Stimulated activated naive B cell treated with anti-CD40 and anti-IgM and Interleukin-4, amounts not matched to agents 10 μg/mL and 1 μg/mL and 100 μg/mL, for 72 hours (primary cell): ENCODE results near the gene HIPK2.

Experiments
- ATAC-seq, 2 donors: fragments of 150-1000 bp; cut with Tn5 transposase; replicated peaks; 2 replicates each; pipeline ENCODE4 v1.10.0; 2021; ENCODE audit warnings: moderate library complexity in 1 of 2
- DNase-seq: peaks from one replicate; pipeline ENCODE4 v3.0.0; 2021
- H3K27ac Mint-ChIP-seq: one replicate; pipeline ENCODE4 v1.8.0; 2022; ENCODE audit warnings: mild to moderate bottlenecking, mixed read lengths
- H3K27me3 Mint-ChIP-seq, 2 donors: one replicate each; pipeline ENCODE4 v1.8.0; 2022; ENCODE audit warnings: mixed read lengths in 2 of 2
- H3K36me3 Mint-ChIP-seq, 2 donors: one replicate each; pipeline ENCODE4 v1.8.0; 2022; ENCODE audit warnings: mixed read lengths in 2 of 2, mild to moderate bottlenecking in 1 of 2
- H3K4me1 Mint-ChIP-seq, 2 donors: one replicate each; pipeline ENCODE4 v1.8.0; 2022; ENCODE audit warnings: mixed read lengths in 2 of 2, mild to moderate bottlenecking in 1 of 2
- H3K4me3 Mint-ChIP-seq, 2 donors: one replicate each; pipeline ENCODE4 v1.8.0; 2022; ENCODE audit warnings: mild to moderate bottlenecking in 2 of 2, mixed read lengths in 2 of 2, moderate library complexity in 1 of 2
- H3K9me3 Mint-ChIP-seq, 2 donors: one replicate each; pipeline ENCODE4 v1.8.0; 2022; ENCODE audit warnings: mixed read lengths in 2 of 2, mild to moderate bottlenecking in 1 of 2

Gene HIPK2

DNA sequence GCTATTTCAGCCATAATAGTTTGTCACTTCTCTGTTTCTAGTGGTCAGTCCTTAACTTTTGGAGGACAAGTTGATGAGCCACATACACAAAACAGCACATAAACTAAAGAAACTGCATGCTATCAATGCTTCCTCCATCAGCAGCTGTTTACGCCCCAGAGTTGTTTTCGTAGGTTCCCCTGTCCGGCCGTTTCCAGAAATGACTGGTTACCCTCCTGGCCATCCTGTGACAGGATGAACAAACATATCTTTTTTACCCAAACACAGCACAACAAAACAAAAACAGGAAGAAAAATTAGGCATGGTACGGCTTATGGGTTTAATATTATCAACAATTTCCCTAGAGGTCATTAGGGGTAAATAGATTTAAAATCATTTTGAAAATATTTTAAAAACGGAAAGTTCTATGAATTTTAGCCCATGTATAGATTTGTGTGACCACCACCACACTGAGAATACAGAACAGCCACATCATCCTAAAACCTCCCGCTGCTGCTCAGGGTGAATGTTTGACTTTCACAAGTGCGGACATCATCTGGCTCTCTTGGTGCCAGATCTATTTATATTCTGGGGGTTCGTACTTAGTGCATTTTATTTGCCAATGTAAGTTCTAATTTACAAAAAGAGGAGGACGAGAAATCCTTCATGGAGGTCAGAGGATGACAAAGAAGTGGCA, 74.8 kb downstream of the HIPK2 start:
- Mint-ChIP-seq H3K4me3 (no peak overlapping the region), H3K27ac (no peak overlapping the region), H3K27me3 (no peaks in the 10 kb centered on the region), H3K9me3 (no peaks in the 10 kb centered on the region), H3K36me3 (peaks cover 48 to 75% of the 10 kb centered on the region in 2 donors), H3K4me1 (peaks cover 44 to 49% of the 10 kb centered on the region in 2 donors)
- ATAC-seq (peak in 1 of 2 donors; percentile 33), DNase-seq (no peak)

DNA sequence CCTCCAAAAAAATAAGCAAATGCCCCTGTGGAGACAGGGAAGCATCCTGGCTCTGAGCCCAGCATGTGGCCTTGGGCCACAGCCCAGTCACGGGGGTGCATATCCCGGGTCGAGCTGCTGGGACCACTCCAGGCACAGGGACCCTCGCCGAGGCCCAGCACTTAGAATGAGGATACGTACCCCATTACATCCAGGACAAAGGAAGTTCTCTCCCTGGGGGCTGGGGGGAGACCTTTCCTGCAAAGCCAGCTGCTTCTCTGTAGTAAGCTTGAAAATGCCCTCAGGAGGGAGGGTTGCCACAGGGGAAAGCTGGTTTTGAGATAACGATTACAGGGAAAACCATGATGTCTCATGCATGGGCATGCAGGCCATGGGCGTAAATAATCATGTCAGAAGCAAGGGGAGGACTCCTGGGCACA, 75.5 kb downstream of the HIPK2 start:
- no peaks in the 10 kb centered on the region for H3K9me3 Mint-ChIP-seq
- no peaks in the 10 kb centered on the region for H3K27me3 Mint-ChIP-seq
- H3K4me3 Mint-ChIP-seq: no peak overlapping the region
- DNase-seq: no peak
- H3K27ac Mint-ChIP-seq: no peak overlapping the region
- H3K36me3 Mint-ChIP-seq: peaks cover 41 to 69% of the 10 kb centered on the region in 2 donors
- H3K4me1 Mint-ChIP-seq: peaks cover 38 to 46% of the 10 kb centered on the region in 2 donors
- no peak for ATAC-seq

DNA sequence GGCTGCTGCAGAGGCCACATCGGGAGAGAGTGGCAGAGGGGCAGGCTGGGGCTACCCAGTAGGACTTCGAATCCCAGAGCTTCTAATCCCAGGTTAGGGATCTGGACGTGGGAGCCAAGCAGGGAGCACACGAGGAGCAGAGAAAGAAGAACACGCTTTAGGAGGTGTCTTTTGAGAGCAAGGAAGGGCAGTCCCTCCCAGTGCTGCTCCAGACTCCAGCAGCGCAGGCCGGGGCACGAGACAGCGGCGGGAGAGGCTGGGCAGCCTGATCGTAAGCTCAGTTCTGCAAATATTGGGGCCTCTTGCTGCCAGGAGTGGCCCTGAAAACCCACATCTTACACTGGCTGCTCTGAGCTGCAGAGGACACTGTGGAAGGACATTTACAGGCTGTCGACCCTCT, 75.9 kb downstream of the HIPK2 start:
- DNase-seq (no peak), ATAC-seq (no peak)
- Mint-ChIP-seq H3K4me3 (no peak overlapping the region), H3K36me3 (peaks cover 37 to 65% of the 10 kb centered on the region in 2 donors), H3K4me1 (peaks cover 38 to 50% of the 10 kb centered on the region in 2 donors), H3K9me3 (no peaks in the 10 kb centered on the region), H3K27ac (peak overlapping the region; percentile 20), H3K27me3 (no peaks in the 10 kb centered on the region)

DNA sequence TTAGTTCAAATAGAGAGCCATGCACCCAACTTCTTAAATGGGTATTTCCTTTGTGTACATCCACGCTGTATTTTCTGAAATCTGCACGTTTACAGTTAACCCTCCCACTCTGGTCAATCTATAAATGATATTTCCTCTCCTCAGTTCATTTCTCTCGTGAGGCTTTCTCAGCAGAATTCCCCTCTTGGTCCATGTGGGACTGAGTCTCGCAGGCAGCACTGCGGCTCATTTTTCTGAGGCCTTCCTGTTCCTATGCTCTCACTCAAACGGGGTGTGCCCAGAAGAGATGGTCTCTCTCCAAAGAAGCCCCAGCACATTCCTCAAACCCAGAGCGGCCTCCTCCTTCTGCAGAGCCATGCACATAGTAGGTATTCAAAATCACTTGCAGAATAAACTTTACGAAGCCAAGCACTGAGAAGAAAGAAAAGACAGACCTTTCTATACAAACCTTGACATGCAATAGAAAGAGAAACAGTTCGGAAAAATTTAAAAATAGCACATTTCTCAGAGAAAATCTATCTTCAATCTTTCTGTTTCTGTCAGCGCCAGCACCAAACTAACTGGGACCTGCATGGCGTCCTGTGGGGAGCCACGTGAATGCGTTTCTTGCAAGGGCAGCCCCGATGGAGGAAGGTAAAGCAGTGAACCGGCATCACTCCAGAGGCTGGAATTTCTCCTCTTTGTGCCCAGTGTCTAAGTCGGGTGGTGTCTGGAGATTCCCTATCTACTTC, 77.1 kb downstream of the HIPK2 start:
- H3K9me3 Mint-ChIP-seq: no peaks in the 10 kb centered on the region
- H3K4me1 Mint-ChIP-seq: peaks cover 48 to 56% of the 10 kb centered on the region in 2 donors
- ATAC-seq: no peak
- H3K27ac Mint-ChIP-seq: peak overlapping the region; percentile 82
- peaks cover 34 to 58% of the 10 kb centered on the region in 2 donors for H3K36me3 Mint-ChIP-seq
- H3K27me3 Mint-ChIP-seq: no peaks in the 10 kb centered on the region
- DNase-seq: no peak
- H3K4me3 Mint-ChIP-seq: no peak overlapping the region

DNA sequence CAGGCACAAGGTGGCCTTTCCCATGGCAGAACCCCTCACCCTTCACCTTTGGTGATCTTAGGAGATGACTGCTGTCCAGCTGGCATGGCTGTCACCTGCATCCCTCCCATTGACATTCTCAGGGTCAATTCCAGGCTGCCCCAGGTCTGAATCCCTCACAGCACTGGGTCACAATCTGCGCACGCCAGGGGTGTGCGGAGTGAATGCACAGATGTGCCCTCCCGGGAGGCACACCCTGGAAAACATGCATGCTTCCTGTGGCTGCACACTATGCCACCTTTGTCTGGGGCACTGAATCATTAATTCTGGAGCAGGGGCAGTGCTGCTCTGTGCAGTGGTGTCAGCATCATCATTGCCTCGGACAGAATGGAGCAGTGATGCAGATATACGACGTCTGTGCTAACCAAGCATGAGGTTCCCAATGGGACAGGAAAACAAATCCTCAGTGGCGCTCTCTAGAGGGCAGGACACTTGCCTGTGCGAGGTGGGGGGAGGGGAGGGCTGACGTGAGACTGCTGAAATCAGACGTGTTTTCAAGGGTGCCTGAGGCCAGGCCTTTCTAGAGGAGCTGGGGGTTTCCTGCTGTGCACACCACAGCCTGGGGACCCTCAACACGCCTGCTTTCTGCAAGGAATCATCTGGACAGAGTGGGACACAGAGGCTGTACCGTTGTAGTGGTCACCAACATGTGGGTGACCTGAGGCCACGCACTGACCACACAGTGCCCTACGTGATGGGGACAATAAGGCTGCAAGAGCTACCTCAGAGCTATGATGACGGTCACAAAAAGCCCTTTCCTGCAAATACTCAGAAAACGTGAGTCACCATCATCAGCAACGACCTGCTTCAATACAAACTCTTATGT, 77.9 kb downstream of the HIPK2 start:
- peak overlapping the region; percentile 82 for H3K27ac Mint-ChIP-seq
- H3K27me3 Mint-ChIP-seq: no peaks in the 10 kb centered on the region
- ATAC-seq: no peak
- peaks cover 34 to 58% of the 10 kb centered on the region in 2 donors for H3K36me3 Mint-ChIP-seq
- no peak overlapping the region for H3K4me3 Mint-ChIP-seq
- H3K9me3 Mint-ChIP-seq: no peaks in the 10 kb centered on the region
- H3K4me1 Mint-ChIP-seq: peaks cover 55% of the 10 kb centered on the region in 2 donors
- no peak for DNase-seq

DNA sequence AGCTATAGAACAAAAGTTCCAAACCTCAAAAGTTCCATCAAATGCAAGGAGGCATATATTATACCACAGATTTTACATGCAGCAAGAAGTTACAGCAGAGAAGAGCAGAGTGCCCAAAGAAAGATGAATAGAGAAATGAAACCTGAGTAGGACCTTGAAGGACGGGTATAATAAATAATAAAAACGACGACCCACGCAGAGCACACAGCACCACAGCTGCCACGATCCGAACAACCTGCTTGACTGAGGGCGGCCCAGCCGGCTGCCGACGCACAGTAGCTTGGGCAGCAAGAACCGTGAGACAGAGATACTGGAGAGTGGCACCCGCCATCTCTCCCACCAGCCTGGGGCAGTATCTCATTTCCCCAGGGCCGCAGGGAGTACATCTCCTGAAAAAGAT, 79.0 kb downstream of the HIPK2 start:
- peak; percentile 23 to 52 for ATAC-seq
- H3K4me3 Mint-ChIP-seq: no peak overlapping the region
- H3K36me3 Mint-ChIP-seq: peaks cover 34 to 55% of the 10 kb centered on the region in 2 donors
- H3K9me3 Mint-ChIP-seq: no peaks in the 10 kb centered on the region
- peak overlapping the region; percentile 49 for H3K27ac Mint-ChIP-seq
- H3K27me3 Mint-ChIP-seq: no peaks in the 10 kb centered on the region
- peaks cover 52 to 64% of the 10 kb centered on the region in 2 donors for H3K4me1 Mint-ChIP-seq
- DNase-seq: no peak

DNA sequence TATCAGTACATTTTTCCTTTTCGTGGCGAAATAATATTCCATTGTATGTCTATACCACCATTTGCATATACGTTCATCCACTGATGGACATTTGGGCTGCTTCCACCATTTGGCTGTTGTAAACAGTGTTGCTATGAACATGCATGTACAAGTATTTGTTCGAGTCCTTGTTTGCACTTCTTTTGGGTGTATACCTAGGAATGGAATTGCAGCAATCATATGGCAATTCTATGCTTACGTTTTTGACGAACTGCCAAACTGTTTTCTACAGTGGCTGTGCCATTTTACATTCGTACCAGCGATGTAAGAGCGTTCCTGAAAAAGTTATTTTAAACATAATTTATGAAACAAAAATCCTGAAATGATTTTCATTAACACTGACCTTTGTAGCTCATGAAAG, 79.5 kb downstream of the HIPK2 start:
- peaks cover 33 to 51% of the 10 kb centered on the region in 2 donors for H3K36me3 Mint-ChIP-seq
- no peak overlapping the region for H3K27ac Mint-ChIP-seq
- H3K9me3 Mint-ChIP-seq: no peaks in the 10 kb centered on the region
- H3K27me3 Mint-ChIP-seq: no peaks in the 10 kb centered on the region
- peaks cover 47 to 65% of the 10 kb centered on the region in 2 donors for H3K4me1 Mint-ChIP-seq
- ATAC-seq (no peak), DNase-seq (no peak)
- H3K4me3 Mint-ChIP-seq: no peak overlapping the region

DNA sequence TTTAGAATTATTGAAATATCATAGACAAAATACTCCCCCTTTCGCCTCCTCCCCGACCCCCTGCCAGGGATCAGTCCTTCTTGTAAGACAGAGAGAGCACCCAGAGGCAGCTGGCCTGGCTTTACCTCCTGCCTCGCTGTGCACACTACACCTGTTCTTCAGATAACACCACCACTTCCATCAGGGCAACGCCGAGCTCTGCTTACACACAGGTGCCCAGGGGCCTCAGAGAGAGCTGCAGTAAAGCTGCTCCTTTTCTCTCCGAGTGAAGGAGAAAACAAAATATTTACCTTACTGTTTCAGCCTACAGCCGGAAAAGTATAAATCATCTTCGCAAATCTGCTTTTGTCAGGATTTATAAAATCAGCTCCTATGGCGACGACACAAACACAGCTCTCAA, 80.7 kb downstream of the HIPK2 start:
- DNase-seq: no peak
- Mint-ChIP-seq H3K9me3 (no peaks in the 10 kb centered on the region), H3K27ac (peak overlapping the region; percentile 78), H3K4me3 (no peak overlapping the region), H3K27me3 (no peaks in the 10 kb centered on the region), H3K36me3 (peaks cover 41 to 52% of the 10 kb centered on the region in 2 donors), H3K4me1 (peaks cover 48 to 71% of the 10 kb centered on the region in 2 donors)
- no peak for ATAC-seq

DNA sequence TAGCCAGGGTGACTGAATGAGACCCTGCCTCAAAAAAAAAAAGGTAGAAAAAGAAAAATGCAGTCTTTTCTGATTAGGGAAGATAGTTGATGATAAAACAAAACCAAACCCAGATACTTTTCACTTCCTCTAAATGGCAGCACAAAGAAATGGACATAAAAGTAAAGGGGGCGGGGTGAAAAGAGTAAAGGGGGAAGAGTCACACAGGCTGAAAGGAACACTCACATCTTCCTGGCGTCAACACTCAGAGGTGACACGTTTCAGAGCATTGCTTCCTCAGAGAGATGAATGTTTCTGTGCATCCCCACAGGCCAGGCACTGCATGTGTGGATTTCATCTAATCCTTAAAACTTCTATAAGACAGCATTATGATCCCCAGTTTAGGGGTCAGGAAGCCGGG, 81.2 kb downstream of the HIPK2 start:
- DNase-seq: peak; percentile 46
- H3K27me3 Mint-ChIP-seq: no peaks in the 10 kb centered on the region

DNA sequence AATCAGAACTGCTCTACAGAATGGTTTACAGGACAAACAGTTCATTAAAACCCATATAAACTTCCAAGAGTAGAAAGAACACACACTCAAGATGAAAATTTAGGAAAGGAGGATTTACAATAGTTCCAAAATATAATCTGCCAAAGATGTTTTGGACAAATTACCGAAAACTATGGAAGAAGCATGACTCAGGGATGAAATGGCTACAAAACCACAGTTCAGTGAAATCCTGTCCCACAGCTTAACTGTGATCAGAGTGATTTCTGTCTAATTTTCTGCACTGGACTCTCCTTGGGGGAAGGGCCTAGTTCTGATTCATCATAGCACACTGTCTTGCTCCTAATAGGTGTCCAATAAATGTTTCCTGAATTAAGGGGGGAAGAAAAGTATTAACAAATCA, 82.2 kb downstream of the HIPK2 start:
- Mint-ChIP-seq H3K27me3 (no peaks in the 10 kb centered on the region), H3K4me1 (peaks cover 42 to 61% of the 10 kb centered on the region in 2 donors), H3K9me3 (no peaks in the 10 kb centered on the region), H3K4me3 (no peak overlapping the region), H3K27ac (no peak overlapping the region), H3K36me3 (peaks cover 40 to 47% of the 10 kb centered on the region in 2 donors)
- no peak for DNase-seq
- ATAC-seq: no peak

More for the DNA sequence above, 81.2 kb downstream of the HIPK2 start:
- peaks cover 38 to 49% of the 10 kb centered on the region in 2 donors for H3K36me3 Mint-ChIP-seq
- peak; percentile 92 to 97 for ATAC-seq
- H3K9me3 Mint-ChIP-seq: no peaks in the 10 kb centered on the region
- H3K4me3 Mint-ChIP-seq: peak overlapping the region in 1 of 2 donors; percentile 2
- H3K27ac Mint-ChIP-seq: peak overlapping the region; percentile 78
- H3K4me1 Mint-ChIP-seq: peaks cover 45 to 68% of the 10 kb centered on the region in 2 donors

DNA sequence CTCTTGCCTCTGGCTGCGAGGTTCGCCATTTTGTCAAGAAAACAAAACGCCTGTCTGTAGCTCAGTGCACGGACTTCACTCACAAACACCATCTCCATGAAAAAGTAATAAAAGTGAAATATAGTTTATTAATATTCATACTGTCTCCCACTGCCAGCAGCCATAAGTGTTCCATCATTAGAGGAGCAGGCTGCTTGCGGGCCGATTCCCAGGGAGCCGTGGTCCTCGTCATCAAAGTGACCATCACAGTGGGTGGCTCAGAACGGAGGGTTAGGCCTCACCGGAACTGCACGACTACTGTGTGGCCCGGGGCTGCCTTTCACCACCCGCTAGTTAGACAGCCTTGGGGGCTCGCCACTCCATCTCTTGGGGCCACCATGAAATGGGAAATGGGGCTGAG, 82.7 kb downstream of the HIPK2 start:
- H3K4me1 Mint-ChIP-seq: peaks cover 38 to 56% of the 10 kb centered on the region in 2 donors
- peak overlapping the region; percentile 20 for H3K27ac Mint-ChIP-seq
- H3K9me3 Mint-ChIP-seq: no peaks in the 10 kb centered on the region
- H3K27me3 Mint-ChIP-seq: no peaks in the 10 kb centered on the region
- ATAC-seq (no peak), DNase-seq (no peak)
- H3K36me3 Mint-ChIP-seq: peaks cover 41 to 47% of the 10 kb centered on the region in 2 donors
- no peak overlapping the region for H3K4me3 Mint-ChIP-seq

DNA sequence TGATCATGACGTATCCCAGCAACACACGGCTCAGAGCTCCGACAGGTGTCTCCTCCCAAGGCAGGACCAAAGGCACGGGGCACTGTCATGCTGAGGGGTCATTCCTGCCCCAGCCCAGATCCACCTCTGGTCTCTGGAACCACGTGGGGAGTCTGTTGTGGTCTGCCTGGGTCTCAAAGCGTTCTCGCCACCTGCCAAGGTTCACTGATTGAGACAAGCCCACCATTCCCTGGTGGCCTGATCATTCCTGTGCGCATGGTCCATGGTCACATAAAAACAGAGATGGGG, 83.5 kb downstream of the HIPK2 start:
- DNase-seq: no peak
- no peaks in the 10 kb centered on the region for H3K27me3 Mint-ChIP-seq
- no peak overlapping the region for H3K4me3 Mint-ChIP-seq
- no peak overlapping the region for H3K27ac Mint-ChIP-seq
- no peaks in the 10 kb centered on the region for H3K9me3 Mint-ChIP-seq
- no peak for ATAC-seq
- H3K36me3 Mint-ChIP-seq: peaks cover 47 to 52% of the 10 kb centered on the region in 2 donors
- peaks cover 31 to 50% of the 10 kb centered on the region in 2 donors for H3K4me1 Mint-ChIP-seq

DNA sequence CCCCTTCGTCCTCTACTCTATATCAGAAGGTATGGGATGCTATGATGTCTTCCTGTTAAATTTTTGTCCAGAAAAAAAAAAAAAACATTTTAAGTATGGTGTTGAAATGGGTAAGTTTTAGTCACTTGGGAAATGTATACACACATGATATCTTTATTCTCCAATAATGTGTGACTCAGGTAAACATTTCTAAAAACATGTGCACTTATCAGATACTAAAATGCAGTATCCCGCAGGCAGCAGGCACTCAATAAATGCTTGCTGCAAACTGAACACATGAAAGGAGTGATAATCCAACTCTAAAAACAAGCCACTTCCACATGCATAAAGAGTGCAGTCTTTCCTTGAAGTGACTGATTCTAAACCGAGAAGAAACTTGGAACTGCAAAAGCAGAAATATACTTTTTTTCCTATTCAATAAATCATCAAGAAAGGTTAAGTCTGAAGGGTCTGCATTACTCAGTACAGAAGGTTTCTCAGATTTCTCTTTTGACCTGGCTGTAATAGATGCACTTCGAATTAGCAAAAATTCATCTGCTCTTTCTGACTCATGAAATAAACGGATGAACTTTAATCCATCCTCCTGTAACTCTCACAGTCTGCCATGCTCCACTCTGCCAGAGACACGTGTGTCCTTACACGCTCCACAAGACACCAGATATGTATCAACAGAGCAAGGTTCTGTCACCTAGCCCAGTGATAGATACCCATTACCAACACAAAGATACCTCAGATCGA, 84.0 kb downstream of the HIPK2 start:
- Mint-ChIP-seq H3K36me3 (peaks cover 44 to 52% of the 10 kb centered on the region in 2 donors), H3K4me3 (no peak overlapping the region), H3K4me1 (peaks cover 26 to 45% of the 10 kb centered on the region in 2 donors), H3K27me3 (no peaks in the 10 kb centered on the region), H3K9me3 (no peaks in the 10 kb centered on the region), H3K27ac (no peak overlapping the region)
- ATAC-seq (no peak), DNase-seq (no peak)

DNA sequence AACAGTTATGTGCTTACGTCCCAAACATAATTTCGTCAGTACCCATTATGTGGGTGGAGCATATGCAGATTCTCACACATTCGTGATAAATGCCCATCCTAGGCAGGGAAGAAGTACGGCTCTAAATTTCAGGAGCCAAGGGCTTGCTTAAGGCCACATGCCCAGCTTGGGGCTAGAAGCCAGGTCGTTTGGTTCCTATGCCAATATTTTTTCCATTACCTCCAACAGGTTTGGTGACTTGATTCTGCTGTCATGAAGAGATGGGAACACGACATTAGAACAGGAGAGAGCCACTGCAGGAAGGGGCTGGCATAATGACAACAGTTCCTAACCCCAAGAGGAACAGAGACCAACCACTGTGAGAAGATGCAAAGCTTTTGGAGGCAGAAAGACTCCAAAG, 85.1 kb downstream of the HIPK2 start:
- peaks cover 25 to 40% of the 10 kb centered on the region in 2 donors for H3K4me1 Mint-ChIP-seq
- peaks cover 53 to 55% of the 10 kb centered on the region in 2 donors for H3K36me3 Mint-ChIP-seq
- H3K9me3 Mint-ChIP-seq: peaks cover 0 to 4% of the 10 kb centered on the region in 2 donors
- H3K27ac Mint-ChIP-seq: no peak overlapping the region
- no peaks in the 10 kb centered on the region for H3K27me3 Mint-ChIP-seq
- DNase-seq (no peak), ATAC-seq (no peak)
- no peak overlapping the region for H3K4me3 Mint-ChIP-seq
